Cardiac muscle cell (in vitro differentiated cells and primary cell): ENCODE measurements around the gene RNF26. TPM values are rescaled to one million over a fixed set of nuclear protein-coding genes. Genes with fewer than 3 reads are reported as not detected.
A peak's percentile ranks its signal among the peaks of the same experiment; 100 is the strongest.

ENCODE experiments used
- DNase-seq, 2 donors: peaks; one replicate each; pipeline versions ENCODE4 v3.0.0 to v3.0.0-alpha.2; 2010 to 2017; ENCODE audit warnings: low read depth in 1 of 2, low spot score in 1 of 2
- H3K27ac ChIP-seq: fragments of 200-600 bp; sonication (generic); 2 replicates; pipeline ENCODE4 v1.5.1; 2016
- H3K27me3 ChIP-seq: fragments of 200-600 bp; sonication (generic); 2 replicates; pipeline ENCODE4 v1.6.0; 2016; ENCODE audit warnings: control low read depth
- H3K36me3 ChIP-seq: fragments of 200-600 bp; sonication (generic); 2 replicates; pipeline ENCODE4 v1.5.1; 2016; ENCODE audit warnings: control low read depth
- H3K4me1 ChIP-seq: fragments of 200-600 bp; sonication (generic); 2 replicates; pipeline ENCODE4 v1.8.1; 2017; ENCODE audit warnings: low read depth, mild to moderate bottlenecking, mixed run types
- H3K4me3 ChIP-seq: fragments of 200-600 bp; sonication (generic); 2 replicates; pipeline ENCODE4 v1.5.1; 2016; ENCODE audit warnings: mild to moderate bottlenecking
- H3K9me3 ChIP-seq: fragments of 200-600 bp; sonication (generic); 2 replicates; pipeline ENCODE4 v1.5.1; 2017; ENCODE audit warnings: low read depth, mild to moderate bottlenecking, control low read depth
- CTCF ChIP-seq: IDR thresholded peaks from 2 replicates; pipeline ENCODE4 v1.5.1; 2012; ENCODE audit warnings: low read depth, mild to moderate bottlenecking, low read length
- polyA plus RNA-seq: library from polyadenylated mRNA; unstranded; fragments of >200 nt; fragmentation: Nextera tagmentation; extraction: Ambion mirVana; gene quantifications from 2 replicates; pipeline ENCODE4 v1.2.1, GENCODE V29; 2016
- total RNA-seq: library from RNA; depleted of rRNA; stranded (reverse); fragments of >200 nt; gene quantifications from 2 replicates; pipeline ENCODE4 v1.2.3, GENCODE V29; 2016

RNF26 gene
- total and polyA plus RNA-seq, 2 experiments from 2014 or later, result 18.6 to 45.6 TPM

GRCh38 chr11:119309411-119309810 is 24.9 kb upstream of the RNF26 start:
- H3K4me3 ChIP-seq, result no peak overlapping the region
- no peaks in the 10 kb centered on the region for H3K9me3 ChIP-seq
- H3K27ac ChIP-seq, result no peak overlapping the region
- no peak for TF ChIP-seq CTCF
- no peaks in the 10 kb centered on the region for H3K4me1 ChIP-seq
- peaks cover 1% of the 10 kb centered on the region for H3K27me3 ChIP-seq
- H3K36me3 ChIP-seq, result no peaks in the 10 kb centered on the region
- no peak for DNase-seq

- no peaks in the 10 kb centered on the region for H3K4me1 ChIP-seq
- H3K27ac ChIP-seq, result no peak overlapping the region
- no peak overlapping the region for H3K4me3 ChIP-seq
- no peaks in the 10 kb centered on the region for H3K9me3 ChIP-seq
- DNase-seq, result no peak
- peaks cover 8% of the 10 kb centered on the region for H3K27me3 ChIP-seq
- TF ChIP-seq CTCF, result no peak
- H3K36me3 ChIP-seq, result no peaks in the 10 kb centered on the region
Observed at GRCh38 chr11:119309953-119310681, 24.2 kb upstream of the RNF26 start.

- DNase-seq, result no peak
- H3K27ac ChIP-seq, result no peak overlapping the region
- no peaks in the 10 kb centered on the region for H3K9me3 ChIP-seq
- peaks cover 1% of the 10 kb centered on the region for H3K4me1 ChIP-seq
- H3K36me3 ChIP-seq, result no peaks in the 10 kb centered on the region
- H3K4me3 ChIP-seq, result no peak overlapping the region
- TF ChIP-seq CTCF, result no peak
- peaks cover 14% of the 10 kb centered on the region for H3K27me3 ChIP-seq
Observed at GRCh38 chr11:119310682-119311052, 23.7 kb upstream of the RNF26 start.

- no peak for DNase-seq
- no peaks in the 10 kb centered on the region for H3K9me3 ChIP-seq
- H3K4me3 ChIP-seq, result no peak overlapping the region
- H3K36me3 ChIP-seq, result no peaks in the 10 kb centered on the region
- peaks cover 29% of the 10 kb centered on the region for H3K4me1 ChIP-seq
- no peak for TF ChIP-seq CTCF
- no peak overlapping the region for H3K27ac ChIP-seq
- peaks cover 24% of the 10 kb centered on the region for H3K27me3 ChIP-seq
Observed at GRCh38 chr11:119314726-119315125, 19.6 kb upstream of the RNF26 start.

- Histone ChIP-seq H3K27ac (no peak overlapping the region), H3K4me3 (peak overlapping the region; percentile 35), H3K36me3 (no peaks in the 10 kb centered on the region), H3K4me1 (peaks cover 36% of the 10 kb centered on the region), H3K27me3 (peaks cover 24% of the 10 kb centered on the region), H3K9me3 (no peaks in the 10 kb centered on the region)
- peak in 1 of 2 donors; percentile 25 for DNase-seq
- TF ChIP-seq CTCF, result no peak
Observed at GRCh38 chr11:119315131-119316015, 19.0 kb upstream of the RNF26 start.
